ENCODE measurements around the gene NLRP9. TPM values are rescaled to one million over a fixed set of nuclear protein-coding genes. Genes with fewer than 3 reads are reported as not detected.

NLRP9 gene
- total RNA-seq, 1 experiment from 2014 or later, result not detected

DNA sequence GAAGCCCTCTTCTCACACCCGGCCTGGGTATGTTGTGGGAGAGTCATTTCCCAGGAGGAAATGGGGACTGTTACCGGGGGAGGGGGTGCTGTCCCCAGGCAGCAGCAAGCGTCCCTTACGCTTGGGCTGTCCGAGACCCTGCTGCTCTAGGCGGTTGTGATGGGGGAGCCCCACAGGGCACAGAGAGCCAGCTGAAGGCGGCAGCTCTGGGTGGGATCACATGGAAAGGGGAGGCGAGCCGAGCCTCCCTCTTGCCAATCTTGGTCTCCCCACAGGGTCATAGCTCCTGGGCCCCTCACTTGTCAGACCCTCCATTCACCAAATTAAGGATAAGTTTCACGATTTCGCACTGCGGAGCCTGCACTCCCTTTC is 41.1 kb downstream of the NLRP9 start:
- H3K4me3 Mint-ChIP-seq (ENCODE audit: unreplicated experiment), result no peak overlapping the region
- H3K9me3 Mint-ChIP-seq (ENCODE audit: unreplicated experiment), result no peaks in the 10 kb centered on the region
- H3K9me3 ChIP-seq, result no peaks in the 10 kb centered on the region
- H3K4me3 ChIP-seq (ENCODE audit: low read depth, low read length), result no peak overlapping the region
- peaks cover 10% of the 10 kb centered on the region for H3K36me3 ChIP-seq (ENCODE audit: control insufficient read depth, insufficient read depth, low read length)
- H3K4me1 Mint-ChIP-seq (ENCODE audit: low read depth, unreplicated experiment), result peaks cover 8% of the 10 kb centered on the region
- peaks cover 13% of the 10 kb centered on the region for H3K4me1 ChIP-seq
- CTCF ChIA-PET, result no interaction called here
- POLR2A ChIA-PET, result no interaction called here
- no peaks in the 10 kb centered on the region for H3K27me3 ChIP-seq (replicated peaks; ENCODE audit: control insufficient read depth, insufficient read depth, low read length)
- H3K27ac Mint-ChIP-seq (ENCODE audit: unreplicated experiment), result no peak overlapping the region
- DNase-seq, result no peak
- peaks cover 75% of the 10 kb centered on the region for H3K36me3 Mint-ChIP-seq (ENCODE audit: insufficient read depth, unreplicated experiment)
- BruUV-seq (replicated peaks), result no TSS peak
- TF ChIP-seq, protein P1, sequence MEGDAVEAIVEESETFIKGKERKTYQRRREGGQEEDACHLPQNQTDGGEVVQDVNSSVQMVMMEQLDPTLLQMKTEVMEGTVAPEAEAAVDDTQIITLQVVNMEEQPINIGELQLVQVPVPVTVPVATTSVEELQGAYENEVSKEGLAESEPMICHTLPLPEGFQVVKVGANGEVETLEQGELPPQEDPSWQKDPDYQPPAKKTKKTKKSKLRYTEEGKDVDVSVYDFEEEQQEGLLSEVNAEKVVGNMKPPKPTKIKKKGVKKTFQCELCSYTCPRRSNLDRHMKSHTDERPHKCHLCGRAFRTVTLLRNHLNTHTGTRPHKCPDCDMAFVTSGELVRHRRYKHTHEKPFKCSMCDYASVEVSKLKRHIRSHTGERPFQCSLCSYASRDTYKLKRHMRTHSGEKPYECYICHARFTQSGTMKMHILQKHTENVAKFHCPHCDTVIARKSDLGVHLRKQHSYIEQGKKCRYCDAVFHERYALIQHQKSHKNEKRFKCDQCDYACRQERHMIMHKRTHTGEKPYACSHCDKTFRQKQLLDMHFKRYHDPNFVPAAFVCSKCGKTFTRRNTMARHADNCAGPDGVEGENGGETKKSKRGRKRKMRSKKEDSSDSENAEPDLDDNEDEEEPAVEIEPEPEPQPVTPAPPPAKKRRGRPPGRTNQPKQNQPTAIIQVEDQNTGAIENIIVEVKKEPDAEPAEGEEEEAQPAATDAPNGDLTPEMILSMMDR (IDR thresholded peaks at IDR 0.05; ENCODE audit: insufficient read depth in 1 of 2, low read depth in 1 of 2, low read length in 1 of 2, severe bottlenecking in 1 of 2, unreplicated experiment in 1 of 2), result no peak
- intact Hi-C loops (cut with micrococcal nuclease; ENCODE audit: unreplicated experiment), result no loop called here
- no peaks in the 10 kb centered on the region for H3K27me3 Mint-ChIP-seq (ENCODE audit: insufficient read depth, unreplicated experiment)

DNA sequence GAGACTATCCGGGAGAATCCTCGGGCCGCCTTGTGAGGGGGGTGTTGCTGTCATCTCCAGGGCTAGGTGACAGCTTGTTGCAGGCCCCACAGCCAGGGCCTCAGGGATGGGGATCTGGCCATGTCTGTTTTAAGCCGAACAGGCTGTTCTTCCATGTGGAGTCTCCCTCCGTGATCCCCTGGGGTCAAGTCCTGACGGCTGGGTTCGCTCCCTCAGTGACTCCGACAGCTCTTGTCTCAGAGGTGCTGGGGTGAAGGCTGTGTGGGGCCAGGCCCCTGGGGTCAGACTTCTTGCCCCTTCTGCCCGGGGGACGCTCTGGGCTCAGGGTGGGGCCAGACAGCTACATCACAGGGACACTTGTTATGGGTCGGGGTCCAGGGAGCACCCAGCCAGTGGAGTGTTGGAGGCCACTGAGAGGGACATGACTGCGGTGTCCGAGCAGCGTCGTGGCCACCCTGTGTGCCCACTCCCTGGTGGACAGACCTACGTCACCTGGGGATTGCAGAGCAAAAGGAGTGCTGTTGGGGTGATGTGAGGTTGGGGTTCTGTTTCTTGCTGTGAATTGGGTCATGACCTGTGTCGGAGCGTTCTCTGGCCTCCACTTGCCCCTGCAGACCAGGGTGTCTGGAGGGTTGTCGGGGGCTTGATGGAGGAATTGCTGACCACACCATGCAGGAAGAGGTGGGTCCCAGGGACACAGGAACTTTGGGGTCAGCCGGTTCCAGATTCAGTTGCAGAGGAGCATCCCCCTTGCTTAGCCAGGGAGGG is 41.7 kb downstream of the NLRP9 start:
- no peaks in the 10 kb centered on the region for H3K27me3 ChIP-seq (replicated peaks; ENCODE audit: control insufficient read depth, insufficient read depth, low read length)
- no peak overlapping the region for H3K4me3 Mint-ChIP-seq (ENCODE audit: unreplicated experiment)
- intact Hi-C loops (cut with micrococcal nuclease; ENCODE audit: unreplicated experiment), result no loop called here
- peaks cover 76% of the 10 kb centered on the region for H3K36me3 Mint-ChIP-seq (ENCODE audit: insufficient read depth, unreplicated experiment)
- H3K9me3 Mint-ChIP-seq (ENCODE audit: unreplicated experiment), result no peaks in the 10 kb centered on the region
- peak in 1 of 2 experiments; percentile 35 for DNase-seq
- no peaks in the 10 kb centered on the region for H3K9me3 ChIP-seq
- no peak overlapping the region for H3K4me3 ChIP-seq (ENCODE audit: low read depth, low read length)
- H3K4me1 ChIP-seq, result peaks cover 7% of the 10 kb centered on the region
- peaks cover 10% of the 10 kb centered on the region for H3K36me3 ChIP-seq (ENCODE audit: control insufficient read depth, insufficient read depth, low read length)
- no TSS peak for BruUV-seq (replicated peaks)
- TF ChIP-seq, protein P1 (IDR thresholded peaks at IDR 0.05; ENCODE audit: insufficient read depth in 1 of 2, low read depth in 1 of 2, low read length in 1 of 2, severe bottlenecking in 1 of 2, unreplicated experiment in 1 of 2), result no peak
- ChIA-PET POLR2A (no interaction called here), CTCF (no interaction called here)
- H3K27me3 Mint-ChIP-seq (ENCODE audit: insufficient read depth, unreplicated experiment), result no peaks in the 10 kb centered on the region
- no peak overlapping the region for H3K27ac Mint-ChIP-seq (ENCODE audit: unreplicated experiment)
- H3K4me1 Mint-ChIP-seq (ENCODE audit: low read depth, unreplicated experiment), result peaks cover 2% of the 10 kb centered on the region

DNA sequence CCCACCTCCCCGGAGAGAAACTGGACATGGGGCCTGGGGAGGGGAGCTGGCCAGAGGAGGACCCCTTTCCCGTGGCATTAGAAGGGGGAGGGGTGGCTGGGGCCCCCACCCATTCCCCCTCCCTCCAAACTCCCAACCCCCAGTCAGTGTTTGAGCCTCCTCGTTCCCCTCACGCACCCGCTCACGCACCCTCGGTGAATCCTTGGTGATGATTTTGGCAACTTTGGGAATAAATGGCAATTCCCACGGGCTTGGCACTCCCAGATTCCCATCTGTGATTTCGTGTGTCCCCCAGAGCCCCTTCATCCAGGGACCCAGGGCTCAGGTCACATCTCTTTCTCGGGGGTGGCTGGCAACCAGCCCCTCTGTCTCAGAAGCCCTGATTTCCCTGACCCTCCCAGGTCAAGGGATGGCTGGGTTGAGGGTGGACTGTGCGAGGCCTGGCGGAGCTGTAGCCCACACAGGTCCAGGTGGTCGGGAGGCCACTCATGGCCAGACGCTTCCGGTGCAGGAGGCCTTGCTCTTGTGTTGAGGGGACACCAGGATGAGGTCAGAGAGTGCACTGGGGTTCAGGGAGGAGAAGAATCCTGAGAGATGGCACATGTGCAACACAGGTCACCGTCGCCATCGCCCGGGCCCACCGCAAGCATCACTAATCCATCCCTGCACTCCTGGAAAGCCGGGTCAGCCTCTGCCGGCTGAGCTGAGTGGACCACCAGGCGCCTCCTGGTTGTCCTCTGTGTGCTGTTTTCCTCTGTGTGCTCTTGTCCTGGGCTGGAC is 42.5 kb downstream of the NLRP9 start:
- Histone ChIP-seq H3K9me3 (no peaks in the 10 kb centered on the region), H3K4me3 (ENCODE audit: low read depth, low read length) (no peak overlapping the region), H3K4me1 (no peaks in the 10 kb centered on the region), H3K27me3 (replicated peaks; ENCODE audit: control insufficient read depth, insufficient read depth, low read length) (no peaks in the 10 kb centered on the region), H3K36me3 (ENCODE audit: control insufficient read depth, insufficient read depth, low read length) (peaks cover 10% of the 10 kb centered on the region)
- TF ChIP-seq, protein P1 (IDR thresholded peaks at IDR 0.05; ENCODE audit: insufficient read depth in 1 of 2, low read depth in 1 of 2, low read length in 1 of 2, severe bottlenecking in 1 of 2, unreplicated experiment in 1 of 2), result no peak
- Mint-ChIP-seq H3K4me1 (ENCODE audit: low read depth, unreplicated experiment) (no peaks in the 10 kb centered on the region), H3K9me3 (ENCODE audit: unreplicated experiment) (no peaks in the 10 kb centered on the region), H3K4me3 (ENCODE audit: unreplicated experiment) (no peak overlapping the region), H3K36me3 (ENCODE audit: insufficient read depth, unreplicated experiment) (peaks cover 79% of the 10 kb centered on the region), H3K27me3 (ENCODE audit: insufficient read depth, unreplicated experiment) (no peaks in the 10 kb centered on the region), H3K27ac (ENCODE audit: unreplicated experiment) (no peak overlapping the region)
- no TSS peak for BruUV-seq (replicated peaks)
- CTCF ChIA-PET, result no interaction called here
- peak in 1 of 2 experiments; percentile 32 for DNase-seq
- POLR2A ChIA-PET, result no interaction called here
- intact Hi-C loops (cut with micrococcal nuclease; ENCODE audit: unreplicated experiment), result no loop called here
